Upper lobe of right lung (tissue), 1 donor: ENCODE results near the gene TEAD1. TPM values are rescaled to one million over a fixed set of nuclear protein-coding genes. Genes with fewer than 3 reads are reported as not detected.

Experiments
- ATAC-seq: fragments of 200-7000 bp; cut with Tn5 transposase; one replicate; pipeline ENCODE4 v1.9.1; 2020; ENCODE audit warnings: mild to moderate bottlenecking, moderate library complexity
- DNase-seq: peaks from one replicate; pipeline ENCODE4 v3.0.0-alpha.2; 2020
- H3K27ac ChIP-seq: fragments of 200-600 bp; one replicate; pipeline ENCODE4 v1.8.0; 2022
- H3K27me3 ChIP-seq: fragments of 200-600 bp; one replicate; pipeline ENCODE4 v1.8.0; 2022; ENCODE audit warnings: mild to moderate bottlenecking
- H3K36me3 ChIP-seq: fragments of 200-600 bp; one replicate; pipeline ENCODE4 v1.8.0; 2022
- H3K4me1 ChIP-seq: fragments of 200-600 bp; one replicate; pipeline ENCODE4 v1.8.0; 2022
- H3K4me3 ChIP-seq: fragments of 200-600 bp; one replicate; pipeline ENCODE4 v1.8.0; 2022; ENCODE audit warnings: mild to moderate bottlenecking
- H3K9me3 ChIP-seq: fragments of 200-600 bp; one replicate; pipeline ENCODE4 v1.8.0; 2022
- intact Hi-C: fragments of 100-400 bp; cut with DNase I; formaldehyde crosslinking; loops from one replicate; pipeline ENCODE4 v1.11.0; 2022
- total RNA-seq: library from RNA; stranded (reverse); fragmentation: NEBNext Ultra II Directional; extraction: Animal tissue kit (Norgen Biotek cat#: 25700); gene quantifications from one replicate; pipeline ENCODE4 v1.2.1, GENCODE V29; 2021
- TF ChIP-seq, protein P1 (sequence below): fragments of 200-600 bp; IDR thresholded peaks from one replicate; pipeline ENCODE4 v1.8.0; 2022; ENCODE audit warnings: antibody characterized with exemption
- donor health status: DM: no; HTN: yes; CAD: no; lungs with severe emphysema.

TEAD1 gene
- total RNA-seq, 1 donor from 2014 or later: 72.3 TPM

DNA sequence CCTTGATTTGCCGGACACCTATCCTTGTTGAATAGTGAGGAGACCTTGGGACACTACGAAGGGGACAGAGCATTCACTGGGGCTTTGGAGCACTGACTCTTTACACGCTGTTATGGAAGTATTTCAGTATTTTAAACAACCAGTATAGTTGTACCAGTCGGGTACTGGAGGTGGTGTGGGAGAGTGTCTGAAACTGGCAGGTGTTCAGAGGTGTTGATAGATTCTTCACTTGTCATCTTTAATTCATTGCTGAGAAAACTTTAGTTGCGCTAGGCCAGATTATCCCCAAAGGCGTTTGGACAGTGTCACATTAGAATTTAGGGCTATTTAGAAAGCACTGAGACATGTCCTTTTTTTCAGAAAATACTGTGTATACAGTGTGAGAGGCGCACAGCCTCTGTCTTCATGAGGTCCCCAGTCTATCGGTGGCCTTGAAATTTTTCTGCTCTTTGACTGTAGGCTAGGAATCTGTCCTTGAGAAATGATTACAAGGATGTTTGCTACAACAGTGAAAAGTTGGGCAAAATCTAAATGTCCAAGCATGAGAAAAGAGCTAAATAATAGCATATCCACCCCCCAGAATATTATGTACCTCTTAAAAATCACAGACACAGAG lies 69.7 kb downstream of the TEAD1 start:
- H3K36me3 ChIP-seq: no peaks in the 10 kb centered on the region
- no peaks in the 10 kb centered on the region for H3K9me3 ChIP-seq
- TF ChIP-seq, protein P1, sequence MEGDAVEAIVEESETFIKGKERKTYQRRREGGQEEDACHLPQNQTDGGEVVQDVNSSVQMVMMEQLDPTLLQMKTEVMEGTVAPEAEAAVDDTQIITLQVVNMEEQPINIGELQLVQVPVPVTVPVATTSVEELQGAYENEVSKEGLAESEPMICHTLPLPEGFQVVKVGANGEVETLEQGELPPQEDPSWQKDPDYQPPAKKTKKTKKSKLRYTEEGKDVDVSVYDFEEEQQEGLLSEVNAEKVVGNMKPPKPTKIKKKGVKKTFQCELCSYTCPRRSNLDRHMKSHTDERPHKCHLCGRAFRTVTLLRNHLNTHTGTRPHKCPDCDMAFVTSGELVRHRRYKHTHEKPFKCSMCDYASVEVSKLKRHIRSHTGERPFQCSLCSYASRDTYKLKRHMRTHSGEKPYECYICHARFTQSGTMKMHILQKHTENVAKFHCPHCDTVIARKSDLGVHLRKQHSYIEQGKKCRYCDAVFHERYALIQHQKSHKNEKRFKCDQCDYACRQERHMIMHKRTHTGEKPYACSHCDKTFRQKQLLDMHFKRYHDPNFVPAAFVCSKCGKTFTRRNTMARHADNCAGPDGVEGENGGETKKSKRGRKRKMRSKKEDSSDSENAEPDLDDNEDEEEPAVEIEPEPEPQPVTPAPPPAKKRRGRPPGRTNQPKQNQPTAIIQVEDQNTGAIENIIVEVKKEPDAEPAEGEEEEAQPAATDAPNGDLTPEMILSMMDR: no peak
- ATAC-seq (no peak), DNase-seq (no peak)
- no peaks in the 10 kb centered on the region for H3K27me3 ChIP-seq
- H3K27ac ChIP-seq: no peak overlapping the region
- intact Hi-C loops: no loop called here
- peaks cover 5% of the 10 kb centered on the region for H3K4me1 ChIP-seq
- H3K4me3 ChIP-seq: no peak overlapping the region

DNA sequence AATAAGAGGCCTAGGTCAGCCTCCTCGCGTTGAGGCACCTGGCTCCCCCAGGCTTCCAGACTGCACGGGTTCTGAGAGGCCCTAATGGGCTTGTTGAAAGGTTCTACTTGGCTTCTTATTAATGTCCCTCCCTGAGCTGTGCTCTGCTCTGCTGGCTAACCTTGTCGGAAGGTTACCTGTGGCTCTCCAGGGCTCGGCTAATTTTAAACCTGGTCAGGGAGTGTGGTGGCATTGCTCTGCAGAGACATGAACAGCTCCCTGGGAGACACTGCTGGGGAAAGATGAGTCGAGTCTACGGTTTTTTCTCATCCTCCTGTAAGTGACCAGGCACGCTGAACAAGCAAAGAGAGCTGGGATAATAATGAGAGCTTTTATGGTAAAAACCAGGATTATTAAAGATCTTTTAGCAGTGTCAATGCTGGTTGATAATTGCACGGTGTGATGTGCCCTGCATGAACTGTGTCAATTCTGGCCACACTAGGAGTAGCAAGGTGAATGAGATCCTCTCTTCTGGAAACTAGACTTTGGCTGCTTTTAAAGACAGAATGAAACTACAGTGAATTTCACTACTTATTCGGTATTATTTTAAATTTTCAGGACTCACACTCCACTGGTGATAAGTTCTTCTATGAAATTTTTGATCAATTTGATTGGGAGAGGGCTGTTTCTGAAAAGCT lies 70.7 kb downstream of the TEAD1 start:
- Histone ChIP-seq H3K9me3 (no peaks in the 10 kb centered on the region), H3K4me1 (peaks cover 5% of the 10 kb centered on the region), H3K4me3 (no peak overlapping the region), H3K36me3 (no peaks in the 10 kb centered on the region), H3K27me3 (no peaks in the 10 kb centered on the region), H3K27ac (no peak overlapping the region)
- DNase-seq (no peak), ATAC-seq (peak; percentile 45)
- TF ChIP-seq, protein P1: no peak
- intact Hi-C loops: no loop called here

DNA sequence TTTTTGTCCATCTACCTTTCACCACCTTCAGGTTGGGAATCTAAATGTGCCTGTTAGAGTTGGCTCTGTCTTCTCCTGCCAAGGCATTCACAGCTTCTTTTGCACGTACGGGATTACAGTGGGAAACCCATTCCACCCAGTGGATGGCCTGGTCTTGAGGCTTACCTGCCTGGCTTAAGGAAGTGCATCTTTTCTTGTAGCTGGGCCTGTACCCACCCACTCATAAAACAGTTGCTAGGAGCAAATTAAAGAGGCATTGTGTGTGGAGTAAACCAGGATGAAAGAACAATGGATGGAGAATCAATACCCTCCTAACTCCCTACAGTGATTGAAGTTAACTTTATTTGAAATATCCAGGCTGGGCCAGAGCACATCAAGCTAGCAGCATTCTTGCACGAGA lies 71.6 kb downstream of the TEAD1 start:
- intact Hi-C loops: no loop called here
- H3K27ac ChIP-seq: no peak overlapping the region
- H3K4me1 ChIP-seq: peaks cover 5% of the 10 kb centered on the region
- H3K9me3 ChIP-seq: no peaks in the 10 kb centered on the region
- DNase-seq (no peak), ATAC-seq (no peak)
- no peak overlapping the region for H3K4me3 ChIP-seq
- no peaks in the 10 kb centered on the region for H3K36me3 ChIP-seq
- H3K27me3 ChIP-seq: no peaks in the 10 kb centered on the region
- TF ChIP-seq, protein P1: no peak

DNA sequence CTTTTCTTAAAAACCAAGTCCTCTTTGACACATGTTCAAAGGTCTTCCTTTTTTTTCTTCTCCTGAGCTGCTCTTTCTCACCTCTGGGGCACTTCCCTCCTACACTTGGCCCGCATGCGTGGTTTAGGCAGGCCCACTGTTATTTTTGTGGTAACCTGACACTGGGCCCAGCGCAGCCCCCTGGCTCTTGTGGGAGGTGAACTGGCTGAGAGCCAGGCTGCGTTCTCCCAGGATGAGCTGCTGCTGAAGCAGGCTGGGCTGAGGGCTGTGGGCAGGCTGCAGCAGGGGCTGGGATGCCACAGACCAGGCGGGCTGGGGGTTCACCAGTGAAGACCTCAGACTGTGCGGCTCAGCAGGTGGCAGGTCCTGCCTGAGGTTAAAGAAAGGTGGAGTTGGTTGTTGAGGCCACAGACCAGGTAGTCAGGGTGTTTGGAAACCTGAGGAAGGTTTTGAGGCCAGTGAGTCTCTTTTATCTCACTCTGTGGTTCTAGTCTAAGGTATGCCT lies 72.4 kb downstream of the TEAD1 start:
- no peak overlapping the region for H3K4me3 ChIP-seq
- intact Hi-C loops: no loop called here
- H3K27me3 ChIP-seq: no peaks in the 10 kb centered on the region
- H3K9me3 ChIP-seq: no peaks in the 10 kb centered on the region
- ATAC-seq (peak; percentile 9), DNase-seq (no peak)
- peaks cover 5% of the 10 kb centered on the region for H3K4me1 ChIP-seq
- no peak overlapping the region for H3K27ac ChIP-seq
- H3K36me3 ChIP-seq: no peaks in the 10 kb centered on the region
- TF ChIP-seq, protein P1: no peak

DNA sequence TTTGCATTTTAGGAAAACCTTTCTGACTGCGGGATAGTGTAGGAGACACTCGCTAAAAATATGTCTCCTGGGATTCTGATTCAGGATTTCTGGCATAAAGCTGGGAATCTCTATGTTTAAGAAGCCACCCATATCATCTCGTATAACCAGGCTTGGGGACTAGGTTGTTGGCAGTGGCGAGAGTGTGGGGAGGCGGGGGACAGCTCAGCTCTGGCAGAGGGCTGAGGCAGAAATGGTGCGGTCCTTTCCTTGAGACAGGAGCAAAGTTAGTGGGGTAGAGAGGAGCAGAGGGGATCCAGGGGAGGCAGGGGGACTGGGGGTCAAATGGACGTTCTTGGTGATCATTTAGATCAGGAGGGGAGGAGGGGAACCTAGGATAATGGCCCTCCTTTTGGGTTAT lies 74.3 kb downstream of the TEAD1 start:
- TF ChIP-seq, protein P1: no peak
- DNase-seq (no peak), ATAC-seq (no peak)
- Histone ChIP-seq H3K4me1 (peaks cover 5% of the 10 kb centered on the region), H3K36me3 (no peaks in the 10 kb centered on the region), H3K4me3 (no peak overlapping the region), H3K9me3 (no peaks in the 10 kb centered on the region), H3K27ac (no peak overlapping the region), H3K27me3 (no peaks in the 10 kb centered on the region)
- intact Hi-C loops: no loop called here
